ENCODE results near the gene FLYWCH2.

DNA sequence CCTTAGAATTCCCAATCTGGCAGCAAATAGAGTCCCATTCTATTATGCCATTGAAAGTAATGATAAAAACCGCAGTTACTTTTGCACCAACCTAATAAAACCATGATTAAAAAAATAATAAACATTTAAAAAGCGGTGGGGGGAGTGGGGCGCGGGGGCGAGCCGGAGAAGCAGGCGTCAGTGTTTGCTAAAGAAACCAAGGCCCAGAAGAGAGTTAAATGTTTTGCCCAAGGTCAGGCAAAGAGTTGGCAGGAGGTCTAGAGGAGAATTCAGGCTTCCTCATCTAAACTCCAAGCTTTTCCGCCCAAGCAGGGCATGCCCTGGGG, 15.4 kb upstream of the FLYWCH2 start:
- TF ChIP-seq, protein P1, sequence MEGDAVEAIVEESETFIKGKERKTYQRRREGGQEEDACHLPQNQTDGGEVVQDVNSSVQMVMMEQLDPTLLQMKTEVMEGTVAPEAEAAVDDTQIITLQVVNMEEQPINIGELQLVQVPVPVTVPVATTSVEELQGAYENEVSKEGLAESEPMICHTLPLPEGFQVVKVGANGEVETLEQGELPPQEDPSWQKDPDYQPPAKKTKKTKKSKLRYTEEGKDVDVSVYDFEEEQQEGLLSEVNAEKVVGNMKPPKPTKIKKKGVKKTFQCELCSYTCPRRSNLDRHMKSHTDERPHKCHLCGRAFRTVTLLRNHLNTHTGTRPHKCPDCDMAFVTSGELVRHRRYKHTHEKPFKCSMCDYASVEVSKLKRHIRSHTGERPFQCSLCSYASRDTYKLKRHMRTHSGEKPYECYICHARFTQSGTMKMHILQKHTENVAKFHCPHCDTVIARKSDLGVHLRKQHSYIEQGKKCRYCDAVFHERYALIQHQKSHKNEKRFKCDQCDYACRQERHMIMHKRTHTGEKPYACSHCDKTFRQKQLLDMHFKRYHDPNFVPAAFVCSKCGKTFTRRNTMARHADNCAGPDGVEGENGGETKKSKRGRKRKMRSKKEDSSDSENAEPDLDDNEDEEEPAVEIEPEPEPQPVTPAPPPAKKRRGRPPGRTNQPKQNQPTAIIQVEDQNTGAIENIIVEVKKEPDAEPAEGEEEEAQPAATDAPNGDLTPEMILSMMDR (tag by site-specific recombination; IDR thresholded peaks at IDR 0.05): no peak
- TF ChIP-seq ZNF776 (tag by site-specific recombination; IDR thresholded peaks at IDR 0.05; ENCODE audit: borderline replicate concordance) (no peak), HOXD13 (CRISPR knock-in tag; IDR thresholded peaks at IDR 0.05; ENCODE audit: borderline replicate concordance) (no peak), ZNF239 (tag by site-specific recombination; IDR thresholded peaks at IDR 0.05) (no peak), ZNF561 (tag by site-specific recombination; IDR thresholded peaks at IDR 0.05; ENCODE audit: borderline replicate concordance) (no peak), ZNF785 (tag by site-specific recombination; IDR thresholded peaks at IDR 0.05) (no peak; the same call in 1 of the 2 replicates), REPIN1 (tag by site-specific recombination; IDR thresholded peaks at IDR 0.05; ENCODE audit: low read depth) (no peak)
- TF ChIP-seq, protein P2, sequence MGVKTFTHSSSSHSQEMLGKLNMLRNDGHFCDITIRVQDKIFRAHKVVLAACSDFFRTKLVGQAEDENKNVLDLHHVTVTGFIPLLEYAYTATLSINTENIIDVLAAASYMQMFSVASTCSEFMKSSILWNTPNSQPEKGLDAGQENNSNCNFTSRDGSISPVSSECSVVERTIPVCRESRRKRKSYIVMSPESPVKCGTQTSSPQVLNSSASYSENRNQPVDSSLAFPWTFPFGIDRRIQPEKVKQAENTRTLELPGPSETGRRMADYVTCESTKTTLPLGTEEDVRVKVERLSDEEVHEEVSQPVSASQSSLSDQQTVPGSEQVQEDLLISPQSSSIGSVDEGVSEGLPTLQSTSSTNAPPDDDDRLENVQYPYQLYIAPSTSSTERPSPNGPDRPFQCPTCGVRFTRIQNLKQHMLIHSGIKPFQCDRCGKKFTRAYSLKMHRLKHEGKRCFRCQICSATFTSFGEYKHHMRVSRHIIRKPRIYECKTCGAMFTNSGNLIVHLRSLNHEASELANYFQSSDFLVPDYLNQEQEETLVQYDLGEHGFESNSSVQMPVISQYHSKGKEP (tag by site-specific recombination; IDR thresholded peaks at IDR 0.05): no peak

Measured in HEK293 (cell line).